Vagina (tissue), 2 donors: ENCODE results near the gene MRPL12. TPM values are rescaled to one million over a fixed set of nuclear protein-coding genes. Genes with fewer than 3 reads are reported as not detected.

Source experiments
- DNase-seq, 2 donors: peaks; one replicate each; pipeline ENCODE4 v3.0.0-alpha.2; 2017; ENCODE audit errors: extremely low spot score in 2 of 2
- H3K27ac ChIP-seq: fragments of 200-600 bp; sonication (generic); one replicate; pipeline ENCODE4 v1.5.1; 2019
- H3K27me3 ChIP-seq: fragments of 200-600 bp; sonication (generic); one replicate; pipeline ENCODE4 v1.5.1; 2019
- H3K36me3 ChIP-seq, 2 donors: fragments of 200-600 bp; sonication (generic); one replicate each; pipeline ENCODE4 v1.5.1; 2017 to 2019
- H3K4me1 ChIP-seq: fragments of 200-600 bp; sonication (generic); one replicate; pipeline ENCODE4 v1.5.1; 2019
- H3K4me3 ChIP-seq, 2 donors: fragments of 200-600 bp; sonication (generic); 1 replicate in 1 of 2; 2 replicates in 1 of 2; pipeline ENCODE4 v1.5.1; 2016 to 2019
- H3K9me3 ChIP-seq: fragments of 200-600 bp; sonication (generic); one replicate; pipeline ENCODE4 v1.5.1; 2019
- CTCF ChIP-seq, 3 experiments: fragments of 450-650 bp in 2 of 3; fragments of 200-600 bp in 1 of 3; sonication (generic) in 1 of 3; IDR thresholded peaks; one replicate each; pipeline ENCODE4 v1.5.1; 2017 to 2019; ENCODE audit warnings: antibody characterized with exemption in 3 of 3, mild to moderate bottlenecking in 2 of 3, moderate library complexity in 2 of 3
- POLR2A ChIP-seq, 2 donors: fragments of 450-650 bp; IDR thresholded peaks; one replicate each; pipeline ENCODE4 v1.6.1; 2017; ENCODE audit warnings: antibody characterized with exemption in 2 of 2, mild to moderate bottlenecking in 2 of 2, moderate library complexity in 2 of 2
- POLR2AphosphoS5 ChIP-seq, 2 donors: sonication (generic); formaldehyde crosslinking; IDR thresholded peaks; one replicate each; pipeline ENCODE4 v1.9.0; 2017; ENCODE audit warnings: antibody characterized with exemption in 2 of 2, mild to moderate bottlenecking in 2 of 2, low read depth in 1 of 2; ENCODE audit not compliant: insufficient read depth in 1 of 2
- intact Hi-C: fragments of 100-400 bp; cut with DNase I; formaldehyde crosslinking; loops from one replicate; pipeline ENCODE4 v1.15.1; 2023
- microRNA-seq: library from miRNA; unstranded; fragments of <30 nt; microRNA quantifications from one replicate; pipeline ENCODE4, GENCODE V29; 2017; ENCODE audit warnings: borderline number of aligned reads, borderline replicate concordance
- small RNA-seq: library from RNA; depleted of rRNA; stranded (forward); fragments of <200 nt; gene quantifications from one replicate; pipeline ENCODE3, GENCODE V24; 2016
- total RNA-seq: library from RNA; depleted of rRNA; stranded (reverse); fragments of >200 nt; gene quantifications from one replicate; pipeline ENCODE4 v1.2.3, GENCODE V29; 2016

The MRPL12 gene
- total RNA-seq, 1 donor from 2014 or later: 77.3 TPM

DNA sequence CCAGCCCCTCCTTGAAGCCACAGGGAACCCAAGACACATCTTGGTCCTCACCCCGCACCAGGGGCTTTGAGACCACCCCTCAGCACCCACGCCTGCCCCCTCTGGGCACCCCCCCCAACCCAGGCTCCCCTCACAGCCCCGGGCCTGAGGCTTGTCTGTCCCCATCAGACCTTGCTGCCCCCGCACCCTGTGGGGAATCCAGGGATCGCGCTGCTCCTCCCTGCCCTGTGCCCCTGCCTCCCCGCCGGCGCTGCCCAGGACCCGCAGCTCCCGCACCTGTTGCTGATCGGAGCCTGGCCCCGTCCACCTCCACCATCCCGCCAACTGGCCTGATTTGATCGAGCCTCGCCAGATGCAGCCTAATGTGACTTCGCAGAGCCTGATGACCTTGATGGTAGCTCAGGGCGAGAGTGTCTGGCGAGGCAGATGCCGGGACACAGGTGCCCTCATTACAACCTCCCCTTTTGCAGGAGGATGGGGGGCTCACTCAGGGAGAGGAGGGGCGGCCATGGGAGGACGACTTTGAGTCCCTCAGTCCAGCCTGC lies 38.0 kb downstream of the MRPL12 start:
- no peaks in the 10 kb centered on the region for H3K27me3 ChIP-seq
- TF ChIP-seq POLR2AphosphoS5 (IDR thresholded peaks at IDR 0.05; ENCODE audit: insufficient read depth in 1 of 2, low read depth in 1 of 2) (no peak), POLR2A (IDR thresholded peaks at IDR 0.05) (no peak), CTCF (IDR thresholded peaks at IDR 0.05) (no peak)

DNA sequence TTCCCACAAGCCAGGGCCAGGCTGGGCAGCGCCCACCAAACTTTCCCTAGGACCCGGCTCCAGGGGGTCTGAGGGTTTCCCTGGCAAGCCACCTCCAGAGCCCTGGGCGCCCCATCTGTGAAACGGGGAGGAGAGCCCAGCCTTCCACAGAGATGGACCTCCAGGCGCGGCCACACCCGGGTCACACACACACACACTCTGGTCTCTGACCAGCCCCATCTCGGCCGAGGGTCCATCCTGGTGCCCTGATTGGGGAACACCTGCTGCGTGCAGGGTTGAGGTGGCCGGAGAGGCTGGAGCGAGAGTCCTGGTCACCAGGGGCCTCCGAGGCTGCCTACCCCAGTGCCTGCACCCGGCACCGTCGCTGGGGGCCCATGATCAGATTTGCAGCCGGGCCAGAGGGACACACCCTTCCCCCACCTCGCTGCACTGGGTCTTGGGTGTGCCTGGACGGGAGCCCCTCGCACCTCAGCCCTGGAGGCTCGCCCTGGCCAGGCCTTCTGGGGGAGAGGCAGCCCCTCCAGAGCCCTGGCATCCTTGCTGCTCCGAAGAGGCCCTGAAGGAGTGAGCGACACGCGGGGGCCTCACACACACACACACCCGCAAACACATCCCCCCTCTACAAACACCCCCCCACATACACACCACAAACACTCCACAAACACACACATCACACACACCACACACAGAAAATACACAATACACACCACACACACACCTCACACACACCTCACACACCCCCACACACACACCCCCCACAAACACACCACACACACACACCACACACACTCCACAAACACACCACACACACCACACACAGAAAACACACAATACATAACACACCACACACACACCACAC lies 38.7 kb downstream of the MRPL12 start:
- intact Hi-C loops: no loop called here
- Histone ChIP-seq H3K4me3 (no peak overlapping the region), H3K9me3 (no peaks in the 10 kb centered on the region), H3K27me3 (no peaks in the 10 kb centered on the region), H3K36me3 (no peaks in the 10 kb centered on the region), H3K4me1 (no peaks in the 10 kb centered on the region), H3K27ac (no peak overlapping the region)
- TF ChIP-seq POLR2A (IDR thresholded peaks at IDR 0.05) (no peak), CTCF (IDR thresholded peaks at IDR 0.05) (no peak), POLR2AphosphoS5 (IDR thresholded peaks at IDR 0.05; ENCODE audit: insufficient read depth in 1 of 2, low read depth in 1 of 2) (no peak)
- DNase-seq: no peak

More for the DNA sequence above, 38.0 kb downstream of the MRPL12 start:
- intact Hi-C loops: no loop called here
- no peak for DNase-seq
- Histone ChIP-seq H3K27ac (no peak overlapping the region), H3K9me3 (no peaks in the 10 kb centered on the region), H3K4me3 (no peak overlapping the region), H3K4me1 (no peaks in the 10 kb centered on the region), H3K36me3 (no peaks in the 10 kb centered on the region)

Small RNAs within 50 kb of the gene (microRNA-seq; reads per million reads assigned to microRNA genes)
- gene MIR6786: not detected

Small RNAs within 50 kb of the gene (small RNA-seq; reads per million reads assigned to genes)
- not detected for gene MIR6786

Other genes with a start within 250 kb of the MRPL12 start
- 2,441 TPM for gene ACTG1, start 190.6 kb upstream of the MRPL12 start, total RNA-seq
- gene FSCN2, start 175.0 kb upstream of the MRPL12 start, total RNA-seq: 6.6 TPM
- gene FAAP100, start 151.0 kb upstream of the MRPL12 start, total RNA-seq: 21.4 TPM
- gene NPLOC4, start 66.3 kb upstream of the MRPL12 start, total RNA-seq: 68.3 TPM
- not detected for gene TSPAN10, start 66.2 kb upstream of the MRPL12 start, total RNA-seq
- not detected for gene PDE6G, start 46.8 kb upstream of the MRPL12 start, total RNA-seq
- gene OXLD1, start 36.8 kb upstream of the MRPL12 start, total RNA-seq: 43.0 TPM
- 13.8 TPM for gene CCDC137, start 36.6 kb upstream of the MRPL12 start, total RNA-seq
- gene ARL16, start 19.6 kb upstream of the MRPL12 start, total RNA-seq: 24.1 TPM
- gene HGS, start 19.4 kb upstream of the MRPL12 start, total RNA-seq: 72.9 TPM
- 2.9 TPM for gene SLC25A10, start 8.9 kb downstream of the MRPL12 start, total RNA-seq
- gene GCGR, start 100.8 kb downstream of the MRPL12 start, total RNA-seq: not detected
- 64.1 TPM for gene MCRIP1, start 129.9 kb downstream of the MRPL12 start, total RNA-seq
- not detected for gene PPP1R27, start 131.7 kb downstream of the MRPL12 start, total RNA-seq
- 463 TPM for gene P4HB, start 157.2 kb downstream of the MRPL12 start, total RNA-seq
- gene ARHGDIA, start 168.0 kb downstream of the MRPL12 start, total RNA-seq: 120 TPM
- gene ALYREF, start 188.2 kb downstream of the MRPL12 start, total RNA-seq: 78.8 TPM
- 135 TPM for gene ANAPC11, start 188.4 kb downstream of the MRPL12 start, total RNA-seq
- gene NPB, start 198.9 kb downstream of the MRPL12 start, total RNA-seq: 4.7 TPM
- 28.0 TPM for gene PCYT2, start 208.0 kb downstream of the MRPL12 start, total RNA-seq
- gene SIRT7, start 214.8 kb downstream of the MRPL12 start, total RNA-seq: 47.9 TPM
- gene MAFG, start 224.4 kb downstream of the MRPL12 start, total RNA-seq: 18.9 TPM
- gene PYCR1, start 233.9 kb downstream of the MRPL12 start, total RNA-seq: 9.1 TPM
- not detected for gene MYADML2, start 243.9 kb downstream of the MRPL12 start, total RNA-seq